Measurements from ENCODE around the gene CCDC63.
A peak's percentile ranks its signal among the peaks of the same experiment; 100 is the strongest.
"Not testable (repeated sequence)": the region's sequence is repeated elsewhere in the genome, so short reads cannot be mapped to it uniquely, and the experiment has no call there.

Gene CCDC63

GRCh38 chr12:110923192-110923591 is 76.4 kb downstream of the CCDC63 start:
- no peak for DNase-seq (ENCODE audit: low read depth in 2 of 2)

GRCh38 chr12:110923692-110924334 is 77.0 kb downstream of the CCDC63 start:
- DNase-seq (ENCODE audit: low read depth in 2 of 2) = no peak

GRCh38 chr12:110927546-110927945 is 80.8 kb downstream of the CCDC63 start:
- DNase-seq (ENCODE audit: low read depth in 2 of 2) = no peak

- DNase-seq (ENCODE audit: low read depth in 2 of 2) = no peak
These were observed 81.9 kb downstream of the CCDC63 start for GRCh38 chr12:110928700-110929099.

GRCh38 chr12:110929818-110930217 is 83.0 kb downstream of the CCDC63 start:
- DNase-seq (ENCODE audit: low read depth in 2 of 2) = no peak

- DNase-seq (ENCODE audit: low read depth in 2 of 2) = no peak
These were observed 83.8 kb downstream of the CCDC63 start for GRCh38 chr12:110930348-110931314.

GRCh38 chr12:110931315-110931728 is 84.5 kb downstream of the CCDC63 start:
- no peak for DNase-seq (ENCODE audit: low read depth in 2 of 2)

GRCh38 chr12:110932046-110932445 is 85.3 kb downstream of the CCDC63 start:
- DNase-seq (ENCODE audit: low read depth in 2 of 2) = no peak

GRCh38 chr12:110933326-110933974 is 86.7 kb downstream of the CCDC63 start:
- no peak for DNase-seq (ENCODE audit: low read depth in 2 of 2)

GRCh38 chr12:110934093-110934852 is 87.5 kb downstream of the CCDC63 start:
- no peak for DNase-seq (ENCODE audit: low read depth in 2 of 2)

- no peak for DNase-seq (ENCODE audit: low read depth in 2 of 2)
These were observed 88.8 kb downstream of the CCDC63 start for GRCh38 chr12:110935588-110935987.

- no peak for DNase-seq (ENCODE audit: low read depth in 2 of 2)
These were observed 89.7 kb downstream of the CCDC63 start for GRCh38 chr12:110936367-110937103.

- DNase-seq (ENCODE audit: low read depth in 2 of 2) = peak; percentile 24 to 35
These were observed 90.4 kb downstream of the CCDC63 start for GRCh38 chr12:110937104-110937641.

GRCh38 chr12:110940296-110940695 is 93.5 kb downstream of the CCDC63 start:
- no peak for DNase-seq (ENCODE audit: low read depth in 2 of 2)

- DNase-seq (ENCODE audit: low read depth in 2 of 2) = no peak
These were observed 94.1 kb downstream of the CCDC63 start for GRCh38 chr12:110940933-110941332.

- no peak for DNase-seq (ENCODE audit: low read depth in 2 of 2)
These were observed 94.6 kb downstream of the CCDC63 start for GRCh38 chr12:110941391-110941790.

- DNase-seq (ENCODE audit: low read depth in 2 of 2) = no peak
These were observed 96.6 kb downstream of the CCDC63 start for GRCh38 chr12:110943373-110943772.

- DNase-seq (ENCODE audit: low read depth in 2 of 2) = no peak
These were observed 101.3 kb downstream of the CCDC63 start for GRCh38 chr12:110948041-110948440.

- not testable (repeated sequence) for DNase-seq (ENCODE audit: low read depth in 2 of 2)
These were observed 103.7 kb downstream of the CCDC63 start for GRCh38 chr12:110950466-110950865.

GRCh38 chr12:110950867-110951266 is 104.1 kb downstream of the CCDC63 start:
- not testable (repeated sequence) for DNase-seq (ENCODE audit: low read depth in 2 of 2)
